Measurements from ENCODE around the gene TMEM178A.

TMEM178A gene

GRCh38 chr2:39620067-39620466 lies 45.6 kb upstream of the TMEM178A start:
- H3K36me3 ChIP-seq (ENCODE audit: control insufficient read depth, low read length) = no peaks in the 10 kb centered on the region
- no peak for TF ChIP-seq EZH2phosphoT487 (IDR thresholded peaks at IDR 0.05; ENCODE audit: borderline replicate concordance, low read length)
- no peak for TF ChIP-seq CTCF (IDR thresholded peaks at IDR 0.05; ENCODE audit: low read depth, low read length, poor library complexity, severe bottlenecking)
- H3K4me2 ChIP-seq (ENCODE audit: low read length) = no peak overlapping the region
- no peak overlapping the region for H3K4me3 ChIP-seq (ENCODE audit: low read length)
- H3K9me3 ChIP-seq (ENCODE audit: control insufficient read depth, insufficient read depth, low read length) = no peaks in the 10 kb centered on the region
- H3K27me3 ChIP-seq (ENCODE audit: control insufficient read depth, low read length) = peaks cover 2% of the 10 kb centered on the region; the same call in 1 of the 2 replicates
- H3K9me2 ChIP-seq (replicated peaks; ENCODE audit: control insufficient read depth, low read length) = no peaks in the 10 kb centered on the region
- no peaks in the 10 kb centered on the region for H3K4me1 ChIP-seq (ENCODE audit: control insufficient read depth, low read length)
- no peak overlapping the region for H3K27ac ChIP-seq (ENCODE audit: low read depth, low read length)
- no peaks in the 10 kb centered on the region for H4K20me1 ChIP-seq (ENCODE audit: control insufficient read depth, insufficient read depth, low read depth, low read length)
- H3K79me2 ChIP-seq (ENCODE audit: control insufficient read depth, low read length) = no peaks in the 10 kb centered on the region
- H3F3A ChIP-seq (ENCODE audit: control insufficient read depth, insufficient read depth) = no peaks in the 10 kb centered on the region

- H3K4me3 ChIP-seq (ENCODE audit: low read length) = no peak overlapping the region
Observed at GRCh38 chr2:39621596-39621995, 44.1 kb upstream of the TMEM178A start.

GRCh38 chr2:39622860-39623259 lies 42.9 kb upstream of the TMEM178A start:
- Histone ChIP-seq H3K4me1 (ENCODE audit: control insufficient read depth, low read length) (no peaks in the 10 kb centered on the region), H3F3A (ENCODE audit: control insufficient read depth, insufficient read depth) (no peaks in the 10 kb centered on the region), H3K27me3 (ENCODE audit: control insufficient read depth, low read length) (0 out of 2 replicates have a peak, but pooled peaks cover 2% of the 10 kb centered on the region), H3K79me2 (ENCODE audit: control insufficient read depth, low read length) (no peaks in the 10 kb centered on the region), H3K36me3 (ENCODE audit: control insufficient read depth, low read length) (no peaks in the 10 kb centered on the region), H3K4me2 (ENCODE audit: low read length) (no peak overlapping the region), H3K4me3 (ENCODE audit: low read length) (no peak overlapping the region), H3K27ac (ENCODE audit: low read depth, low read length) (no peak overlapping the region), H4K20me1 (ENCODE audit: control insufficient read depth, insufficient read depth, low read depth, low read length) (no peaks in the 10 kb centered on the region), H3K9me3 (ENCODE audit: control insufficient read depth, insufficient read depth, low read length) (no peaks in the 10 kb centered on the region), H3K9me2 (replicated peaks; ENCODE audit: control insufficient read depth, low read length) (no peaks in the 10 kb centered on the region)
- TF ChIP-seq CTCF (IDR thresholded peaks at IDR 0.05; ENCODE audit: low read depth, low read length, poor library complexity, severe bottlenecking) (no peak), EZH2phosphoT487 (IDR thresholded peaks at IDR 0.05; ENCODE audit: borderline replicate concordance, low read length) (no peak)

More at GRCh38 chr2:39621596-39621995, 44.1 kb upstream of the TMEM178A start:
- H3K4me1 ChIP-seq (ENCODE audit: control insufficient read depth, low read length) = no peaks in the 10 kb centered on the region
- no peaks in the 10 kb centered on the region for H3K9me2 ChIP-seq (replicated peaks; ENCODE audit: control insufficient read depth, low read length)
- TF ChIP-seq EZH2phosphoT487 (IDR thresholded peaks at IDR 0.05; ENCODE audit: borderline replicate concordance, low read length) (no peak), CTCF (IDR thresholded peaks at IDR 0.05; ENCODE audit: low read depth, low read length, poor library complexity, severe bottlenecking) (no peak)
- H3K4me2 ChIP-seq (ENCODE audit: low read length) = no peak overlapping the region
- no peaks in the 10 kb centered on the region for H4K20me1 ChIP-seq (ENCODE audit: control insufficient read depth, insufficient read depth, low read depth, low read length)
- H3K9me3 ChIP-seq (ENCODE audit: control insufficient read depth, insufficient read depth, low read length) = no peaks in the 10 kb centered on the region
- no peaks in the 10 kb centered on the region for H3K79me2 ChIP-seq (ENCODE audit: control insufficient read depth, low read length)
- peaks cover 2% of the 10 kb centered on the region; the same call in 1 of the 2 replicates for H3K27me3 ChIP-seq (ENCODE audit: control insufficient read depth, low read length)
- H3K27ac ChIP-seq (ENCODE audit: low read depth, low read length) = no peak overlapping the region
- H3K36me3 ChIP-seq (ENCODE audit: control insufficient read depth, low read length) = no peaks in the 10 kb centered on the region
- H3F3A ChIP-seq (ENCODE audit: control insufficient read depth, insufficient read depth) = no peaks in the 10 kb centered on the region
